ENCODE measurements around the gene HYAL3. TPM values are rescaled to one million over a fixed set of nuclear protein-coding genes. Genes with fewer than 3 reads are reported as not detected.

Gene HYAL3
- total and polyA plus RNA-seq, 2 of the 13 experiments (the other 11 are each of a cell fraction or from before 2014, with no cell fraction given) = 5.5 to 10.4 TPM

DNA sequence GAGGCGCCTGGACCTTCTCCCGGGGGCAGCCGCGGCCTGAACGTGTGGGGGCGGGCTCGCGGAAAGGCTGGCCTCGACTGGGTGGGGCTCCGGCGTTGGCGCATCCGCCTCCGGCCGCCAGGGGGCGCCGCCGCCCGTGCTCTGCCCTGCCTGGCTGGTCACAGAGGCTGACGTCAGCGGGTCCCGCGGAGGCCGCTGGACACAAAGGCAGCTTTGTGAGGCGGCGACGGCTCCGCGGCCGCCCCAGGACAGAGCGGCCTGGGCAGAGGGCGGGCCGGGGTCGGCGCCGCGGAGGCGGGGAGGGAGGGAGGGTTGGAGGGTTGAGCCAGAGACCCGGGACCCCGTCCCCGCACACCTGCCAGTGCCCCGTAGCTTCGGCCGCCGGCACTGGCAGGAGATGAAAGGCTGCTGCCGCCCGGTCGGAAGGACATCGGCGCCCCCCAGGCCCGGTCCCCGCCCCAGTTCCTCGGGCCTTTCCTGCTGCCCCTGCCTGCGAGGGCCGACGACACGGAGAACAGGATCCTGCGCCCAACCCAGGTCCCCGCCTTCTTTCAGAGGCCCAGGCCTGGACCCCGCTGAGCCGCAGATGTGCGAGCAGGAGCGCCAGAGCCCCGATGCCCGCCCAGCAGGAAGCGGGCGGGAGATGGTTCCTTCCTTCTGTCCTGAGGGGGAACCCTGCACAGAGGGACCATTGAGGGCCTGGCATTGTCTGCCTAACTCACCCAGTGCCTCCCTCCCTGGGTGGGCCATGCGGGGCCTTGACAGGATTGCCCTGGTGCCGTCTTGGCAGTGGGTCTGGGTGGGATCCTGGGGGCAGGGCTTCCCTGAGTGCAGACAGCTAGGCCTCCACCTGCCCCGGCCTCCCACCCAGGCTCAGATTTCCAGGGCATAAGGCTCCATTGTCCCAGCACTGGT lies 38.9 kb downstream of the HYAL3 start (continued):
- TF ChIP-seq, protein P1, sequence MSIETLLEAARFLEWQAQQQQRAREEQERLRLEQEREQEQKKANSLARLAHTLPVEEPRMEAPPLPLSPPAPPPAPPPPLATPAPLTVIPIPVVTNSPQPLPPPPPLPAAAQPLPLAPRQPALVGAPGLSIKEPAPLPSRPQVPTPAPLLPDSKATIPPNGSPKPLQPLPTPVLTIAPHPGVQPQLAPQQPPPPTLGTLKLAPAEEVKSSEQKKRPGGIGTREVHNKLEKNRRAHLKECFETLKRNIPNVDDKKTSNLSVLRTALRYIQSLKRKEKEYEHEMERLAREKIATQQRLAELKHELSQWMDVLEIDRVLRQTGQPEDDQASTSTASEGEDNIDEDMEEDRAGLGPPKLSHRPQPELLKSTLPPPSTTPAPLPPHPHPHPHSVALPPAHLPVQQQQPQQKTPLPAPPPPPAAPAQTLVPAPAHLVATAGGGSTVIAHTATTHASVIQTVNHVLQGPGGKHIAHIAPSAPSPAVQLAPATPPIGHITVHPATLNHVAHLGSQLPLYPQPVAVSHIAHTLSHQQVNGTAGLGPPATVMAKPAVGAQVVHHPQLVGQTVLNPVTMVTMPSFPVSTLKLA (IDR thresholded peaks at IDR 0.05) = no peak
- TF ChIP-seq CHD4 (IDR thresholded peaks at IDR 0.05; ENCODE audit: borderline replicate concordance, low read length) (no peak), ZNF101 (CRISPR knock-in tag; IDR thresholded peaks at IDR 0.05; ENCODE audit: borderline replicate concordance, low read depth) (no peak), MEIS2 (CRISPR knock-in tag; IDR thresholded peaks at IDR 0.05) (peak; percentile 85), ZNF451 (CRISPR knock-in tag; IDR thresholded peaks at IDR 0.05) (peak; percentile 24; the same call in 1 of the 2 replicates), ZNF138 (CRISPR knock-in tag; IDR thresholded peaks at IDR 0.05; ENCODE audit: low read depth) (peak; percentile 94), ZNF841 (CRISPR knock-in tag; IDR thresholded peaks at IDR 0.05; ENCODE audit: borderline replicate concordance) (peak; percentile 30; the same call in 1 of the 2 replicates), ZNF878 (CRISPR knock-in tag; IDR thresholded peaks at IDR 0.05) (peak; percentile 57; the same call in 1 of the 2 replicates), ZFP90 (CRISPR knock-in tag; IDR thresholded peaks at IDR 0.05; ENCODE audit: borderline replicate concordance) (peak; percentile 85), ZSCAN31 (CRISPR knock-in tag; IDR thresholded peaks at IDR 0.05; ENCODE audit: low read depth) (peak; percentile 94), ZBTB1 (CRISPR knock-in tag; IDR thresholded peaks at IDR 0.05; ENCODE audit: borderline replicate concordance) (no peak), DNMT1 (CRISPR knock-in tag; IDR thresholded peaks at IDR 0.05) (0 out of 2 replicates have a peak, but pooled peaks have one; percentile 20), HMG20B (CRISPR knock-in tag; conservative IDR thresholded peaks at IDR 0.05) (peak; percentile 61; the same call in 1 of the 2 replicates), PAF1 (CRISPR knock-in tag; IDR thresholded peaks at IDR 0.05) (no peak), ZFP62 (CRISPR knock-in tag; IDR thresholded peaks at IDR 0.05) (0 out of 2 replicates have a peak, but pooled peaks have one; percentile 29), ZMYM4 (CRISPR knock-in tag; IDR thresholded peaks at IDR 0.05) (peak; percentile 54; the same call in 1 of the 2 replicates), KDM4B (CRISPR knock-in tag; IDR thresholded peaks at IDR 0.05) (no peak)
- TF ChIP-seq, protein P2, sequence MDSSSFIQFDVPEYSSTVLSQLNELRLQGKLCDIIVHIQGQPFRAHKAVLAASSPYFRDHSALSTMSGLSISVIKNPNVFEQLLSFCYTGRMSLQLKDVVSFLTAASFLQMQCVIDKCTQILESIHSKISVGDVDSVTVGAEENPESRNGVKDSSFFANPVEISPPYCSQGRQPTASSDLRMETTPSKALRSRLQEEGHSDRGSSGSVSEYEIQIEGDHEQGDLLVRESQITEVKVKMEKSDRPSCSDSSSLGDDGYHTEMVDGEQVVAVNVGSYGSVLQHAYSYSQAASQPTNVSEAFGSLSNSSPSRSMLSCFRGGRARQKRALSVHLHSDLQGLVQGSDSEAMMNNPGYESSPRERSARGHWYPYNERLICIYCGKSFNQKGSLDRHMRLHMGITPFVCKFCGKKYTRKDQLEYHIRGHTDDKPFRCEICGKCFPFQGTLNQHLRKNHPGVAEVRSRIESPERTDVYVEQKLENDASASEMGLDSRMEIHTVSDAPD (CRISPR knock-in tag; IDR thresholded peaks at IDR 0.05) = peak; percentile 65; the same call in 1 of the 2 replicates
- TF ChIP-seq, protein P3, sequence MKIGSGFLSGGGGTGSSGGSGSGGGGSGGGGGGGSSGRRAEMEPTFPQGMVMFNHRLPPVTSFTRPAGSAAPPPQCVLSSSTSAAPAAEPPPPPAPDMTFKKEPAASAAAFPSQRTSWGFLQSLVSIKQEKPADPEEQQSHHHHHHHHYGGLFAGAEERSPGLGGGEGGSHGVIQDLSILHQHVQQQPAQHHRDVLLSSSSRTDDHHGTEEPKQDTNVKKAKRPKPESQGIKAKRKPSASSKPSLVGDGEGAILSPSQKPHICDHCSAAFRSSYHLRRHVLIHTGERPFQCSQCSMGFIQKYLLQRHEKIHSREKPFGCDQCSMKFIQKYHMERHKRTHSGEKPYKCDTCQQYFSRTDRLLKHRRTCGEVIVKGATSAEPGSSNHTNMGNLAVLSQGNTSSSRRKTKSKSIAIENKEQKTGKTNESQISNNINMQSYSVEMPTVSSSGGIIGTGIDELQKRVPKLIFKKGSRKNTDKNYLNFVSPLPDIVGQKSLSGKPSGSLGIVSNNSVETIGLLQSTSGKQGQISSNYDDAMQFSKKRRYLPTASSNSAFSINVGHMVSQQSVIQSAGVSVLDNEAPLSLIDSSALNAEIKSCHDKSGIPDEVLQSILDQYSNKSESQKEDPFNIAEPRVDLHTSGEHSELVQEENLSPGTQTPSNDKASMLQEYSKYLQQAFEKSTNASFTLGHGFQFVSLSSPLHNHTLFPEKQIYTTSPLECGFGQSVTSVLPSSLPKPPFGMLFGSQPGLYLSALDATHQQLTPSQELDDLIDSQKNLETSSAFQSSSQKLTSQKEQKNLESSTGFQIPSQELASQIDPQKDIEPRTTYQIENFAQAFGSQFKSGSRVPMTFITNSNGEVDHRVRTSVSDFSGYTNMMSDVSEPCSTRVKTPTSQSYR (CRISPR knock-in tag; IDR thresholded peaks at IDR 0.05; ENCODE audit: borderline replicate concordance) = peak; percentile 37; the same call in 1 of the 2 replicates
- TF ChIP-seq, protein P4, sequence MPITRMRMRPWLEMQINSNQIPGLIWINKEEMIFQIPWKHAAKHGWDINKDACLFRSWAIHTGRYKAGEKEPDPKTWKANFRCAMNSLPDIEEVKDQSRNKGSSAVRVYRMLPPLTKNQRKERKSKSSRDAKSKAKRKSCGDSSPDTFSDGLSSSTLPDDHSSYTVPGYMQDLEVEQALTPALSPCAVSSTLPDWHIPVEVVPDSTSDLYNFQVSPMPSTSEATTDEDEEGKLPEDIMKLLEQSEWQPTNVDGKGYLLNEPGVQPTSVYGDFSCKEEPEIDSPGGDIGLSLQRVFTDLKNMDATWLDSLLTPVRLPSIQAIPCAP (CRISPR knock-in tag; IDR thresholded peaks at IDR 0.05; ENCODE audit: low read depth) = no peak
- TF ChIP-seq, protein P5, sequence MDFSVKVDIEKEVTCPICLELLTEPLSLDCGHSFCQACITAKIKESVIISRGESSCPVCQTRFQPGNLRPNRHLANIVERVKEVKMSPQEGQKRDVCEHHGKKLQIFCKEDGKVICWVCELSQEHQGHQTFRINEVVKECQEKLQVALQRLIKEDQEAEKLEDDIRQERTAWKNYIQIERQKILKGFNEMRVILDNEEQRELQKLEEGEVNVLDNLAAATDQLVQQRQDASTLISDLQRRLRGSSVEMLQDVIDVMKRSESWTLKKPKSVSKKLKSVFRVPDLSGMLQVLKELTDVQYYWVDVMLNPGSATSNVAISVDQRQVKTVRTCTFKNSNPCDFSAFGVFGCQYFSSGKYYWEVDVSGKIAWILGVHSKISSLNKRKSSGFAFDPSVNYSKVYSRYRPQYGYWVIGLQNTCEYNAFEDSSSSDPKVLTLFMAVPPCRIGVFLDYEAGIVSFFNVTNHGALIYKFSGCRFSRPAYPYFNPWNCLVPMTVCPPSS (IDR thresholded peaks at IDR 0.05) = no peak
